HG02970 (cell line): ENCODE measurements around the gene PRKCH.

Source experiments
- ATAC-seq: cut with Tn5 transposase; IDR thresholded peaks from one replicate; pipeline ENCODE4 v1.9.1; 2021; ENCODE audit warnings: mild to moderate bottlenecking, moderate library complexity, moderate number of reproducible peaks; ENCODE audit not compliant: unreplicated experiment, low FRiP score

The PRKCH gene

DNA sequence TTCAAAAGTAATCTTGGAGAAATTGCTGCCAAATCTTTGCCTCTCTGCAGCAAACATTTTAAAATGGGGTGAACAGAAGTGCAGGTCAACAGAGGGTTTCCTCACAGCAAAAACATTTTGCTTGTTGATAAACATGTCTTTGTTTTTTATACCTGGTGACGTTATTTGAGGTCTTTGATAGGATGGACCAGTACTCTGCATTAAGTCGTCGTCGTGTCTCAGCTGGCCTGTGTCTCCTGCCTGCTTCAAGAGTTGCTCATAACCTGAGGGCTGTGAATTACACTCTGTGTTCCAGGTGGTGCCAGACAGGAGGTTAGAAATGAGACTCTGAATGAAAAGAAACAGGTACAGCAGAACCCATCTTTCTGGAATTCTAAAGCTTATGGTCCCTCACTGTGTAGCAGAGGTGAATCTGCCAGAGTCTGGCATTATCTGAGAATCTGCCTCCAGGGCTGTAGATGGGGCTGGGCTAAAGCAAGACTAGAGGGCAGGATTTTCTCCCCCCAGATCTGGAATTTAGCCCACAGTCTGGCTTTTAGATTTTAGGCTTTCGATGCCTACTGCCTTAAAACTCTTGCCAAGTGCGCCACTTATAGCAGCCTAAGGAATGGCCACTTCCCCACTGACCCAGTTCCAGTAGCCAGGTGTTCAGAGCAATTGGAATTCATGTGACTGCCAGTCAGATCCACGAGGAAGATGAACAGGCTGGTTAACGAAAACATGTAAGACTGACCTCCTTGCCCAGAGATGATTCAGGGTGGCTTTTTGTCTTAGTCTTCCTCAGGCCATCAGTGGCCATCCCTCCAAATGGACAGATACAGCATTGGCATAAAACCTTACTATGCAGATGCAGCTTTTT is 161.2 kb downstream of the PRKCH start:
- no peak for ATAC-seq

DNA sequence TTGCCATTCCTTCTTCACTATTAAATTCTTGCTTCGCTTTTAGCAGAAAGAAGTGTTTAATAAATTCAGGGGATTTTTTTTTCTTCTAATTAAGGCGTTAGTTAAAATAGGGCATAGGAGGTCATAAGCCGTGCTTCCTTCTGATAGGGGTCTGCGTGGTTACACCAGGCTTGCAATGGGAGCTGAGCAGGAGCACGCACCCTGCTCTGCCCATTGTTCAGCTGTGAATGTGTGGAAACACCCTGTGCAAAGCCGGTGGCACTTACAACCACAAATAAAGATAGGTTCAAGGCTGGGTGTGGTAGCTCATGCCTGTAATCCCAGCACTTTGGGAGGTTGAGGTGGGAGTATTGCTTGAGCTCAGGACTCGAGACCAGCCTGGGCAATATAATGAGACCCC is 162.1 kb downstream of the PRKCH start:
- no peak for ATAC-seq

DNA sequence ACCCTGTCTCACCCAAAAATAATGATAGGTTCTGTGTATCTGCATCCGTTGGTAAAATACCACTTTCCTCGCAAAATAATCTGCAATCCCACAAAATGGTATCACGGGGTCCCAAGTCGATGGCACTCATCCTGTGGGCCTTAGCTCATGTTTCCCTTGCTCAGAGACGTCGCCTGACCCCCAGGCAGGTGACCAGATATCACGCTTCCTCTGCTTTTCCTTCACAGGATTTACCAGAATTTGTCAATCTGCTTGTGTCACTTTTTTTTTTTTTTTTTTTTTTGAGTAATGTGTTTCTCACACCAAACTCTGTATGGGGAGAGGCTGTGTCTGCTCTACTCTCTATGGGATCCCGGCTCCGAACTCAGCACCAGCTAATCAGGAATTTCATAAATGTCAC is 162.7 kb downstream of the PRKCH start:
- ATAC-seq: no peak

DNA sequence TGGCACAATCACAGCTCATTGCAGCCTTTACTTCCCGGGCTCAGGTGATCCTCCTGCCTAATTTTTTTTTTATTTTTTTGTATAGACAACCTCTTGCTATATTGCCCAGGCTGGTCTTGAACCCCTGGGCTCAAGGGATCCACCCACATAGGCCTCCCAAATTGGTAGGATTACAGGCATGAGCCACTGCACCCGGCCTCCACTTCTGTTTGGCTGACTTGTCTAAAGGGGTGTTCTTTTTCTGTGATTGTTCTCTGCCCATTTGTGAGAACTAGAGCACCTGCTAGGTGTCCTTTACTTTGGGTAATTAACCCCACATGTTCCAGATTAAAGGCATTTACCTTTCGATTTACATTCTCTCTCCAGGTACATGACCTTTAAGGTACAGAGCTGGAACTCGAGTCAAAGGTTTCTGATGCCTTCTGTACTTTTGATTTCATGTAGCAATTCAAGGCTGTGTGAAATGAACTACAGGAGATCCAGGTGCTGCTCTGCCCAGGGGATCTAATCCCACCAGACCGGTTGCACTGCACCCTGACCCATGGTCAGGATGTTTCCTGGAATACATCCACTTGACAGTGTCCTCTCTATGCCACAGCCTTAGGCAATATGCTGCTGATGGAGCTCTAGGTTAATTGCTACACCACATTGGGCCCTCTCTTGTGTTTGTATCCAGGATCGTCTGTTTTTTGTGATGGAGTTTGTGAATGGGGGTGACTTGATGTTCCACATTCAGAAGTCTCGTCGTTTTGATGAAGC is 163.6 kb downstream of the PRKCH start:
- no peak for ATAC-seq

DNA sequence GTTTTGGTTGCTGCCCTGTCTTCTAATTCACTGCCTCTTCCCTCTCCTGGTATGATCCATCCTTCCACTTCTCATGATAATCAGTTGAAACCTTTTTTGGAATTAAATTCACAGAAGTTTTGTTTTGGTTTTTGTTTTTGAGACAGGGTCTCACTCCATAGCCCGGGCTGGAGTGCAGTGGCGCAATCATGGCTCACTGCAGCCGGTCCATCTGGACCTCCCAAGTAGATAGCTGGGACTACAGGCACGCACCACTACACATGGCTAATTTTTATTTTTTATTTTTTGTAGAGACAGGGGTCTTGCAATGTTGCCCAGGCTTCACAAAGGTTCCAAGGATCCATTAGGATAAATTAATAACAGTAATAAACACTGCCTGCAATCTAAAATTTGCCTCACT is 164.3 kb downstream of the PRKCH start:
- ATAC-seq: no peak

DNA sequence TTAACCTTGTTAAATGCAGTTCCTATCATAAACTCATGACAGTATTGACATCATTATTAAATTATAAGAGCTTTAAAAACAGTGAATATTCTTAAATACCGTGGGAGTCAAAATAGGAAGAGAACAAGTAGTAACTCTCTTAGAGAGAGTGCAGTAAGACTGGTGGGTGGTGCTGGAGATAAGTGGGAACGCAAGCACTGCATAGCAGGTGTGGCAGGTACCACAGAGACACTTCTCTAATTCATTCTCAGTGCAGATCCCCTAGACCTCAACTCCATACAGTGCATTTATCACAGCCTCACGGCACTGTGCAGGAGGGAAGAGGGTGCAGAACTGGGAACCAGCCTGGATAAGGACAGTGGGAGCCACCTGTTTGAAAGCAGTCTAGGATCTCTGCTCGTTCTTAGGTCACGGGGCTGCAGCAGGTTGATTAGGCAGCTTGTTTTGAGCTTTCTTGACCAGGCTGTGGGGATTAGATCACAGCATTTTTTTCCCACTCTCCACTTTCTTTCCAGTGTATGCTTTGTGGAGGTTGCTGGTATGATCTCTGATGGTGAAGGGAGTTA is 165.6 kb downstream of the PRKCH start:
- no peak for ATAC-seq

DNA sequence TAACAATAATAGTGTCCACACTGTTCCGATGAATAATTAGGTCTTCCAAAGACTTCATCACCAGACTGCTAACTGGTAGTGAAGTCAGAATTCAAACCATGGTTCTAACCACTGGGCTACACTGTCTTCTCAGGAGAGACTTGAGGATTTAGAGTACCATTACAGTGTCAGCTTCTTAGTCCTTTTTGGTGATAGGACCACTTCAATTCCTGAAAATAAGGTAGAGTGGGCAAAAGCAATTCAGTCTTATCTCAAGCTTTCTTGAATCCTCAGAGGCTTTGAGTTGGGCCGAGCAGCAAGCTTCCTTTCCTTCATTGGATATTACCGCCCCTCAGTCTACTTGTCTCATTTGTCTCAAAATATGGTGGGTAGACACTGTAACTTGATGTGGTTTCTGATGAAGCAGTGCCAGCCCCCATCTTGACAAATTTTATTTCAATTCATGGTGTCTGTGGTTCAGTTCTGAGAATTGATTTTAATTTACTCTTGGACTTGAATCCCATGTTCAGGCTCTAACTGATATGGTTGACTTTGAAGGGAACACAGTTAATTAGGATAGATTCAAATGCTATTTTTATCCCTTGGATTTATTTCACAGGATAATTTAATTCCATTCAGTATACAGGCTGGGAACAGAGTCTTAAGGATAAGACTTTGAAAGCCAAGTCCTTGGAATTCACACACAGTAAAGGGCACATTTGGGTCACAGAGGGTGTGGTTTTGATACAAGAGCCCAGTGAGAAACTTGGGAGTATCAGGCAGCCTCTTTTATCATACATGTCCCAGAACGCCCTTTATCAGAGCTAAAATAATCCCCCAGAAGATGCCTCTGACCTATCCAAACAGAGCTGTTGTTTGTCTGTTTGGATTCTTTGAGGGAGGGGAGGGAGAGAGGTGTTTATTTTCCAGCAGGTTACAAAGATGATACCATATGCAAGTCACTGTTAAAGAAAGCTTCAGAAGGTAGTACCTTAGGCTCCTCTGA is 167.3 kb downstream of the PRKCH start:
- no peak for ATAC-seq

DNA sequence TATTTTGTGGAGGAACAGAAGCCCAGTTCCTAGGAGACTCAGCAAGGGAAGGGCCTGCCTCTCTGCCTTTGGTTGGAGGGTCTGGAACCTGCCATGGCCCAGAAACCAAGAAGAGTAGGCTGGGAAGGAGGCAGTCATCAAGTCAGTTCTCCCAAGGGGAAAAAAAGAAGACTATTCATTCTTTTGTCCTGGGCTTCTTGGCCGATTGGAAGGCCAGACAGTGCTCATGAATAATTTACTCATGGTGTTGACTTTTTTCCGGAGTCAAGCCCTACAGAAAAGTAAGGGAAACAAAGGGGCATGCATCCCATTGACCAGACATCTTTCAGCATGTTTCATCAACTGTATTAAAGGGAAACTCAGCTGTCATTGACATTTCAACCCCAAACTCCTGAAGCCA is 168.1 kb downstream of the PRKCH start:
- ATAC-seq: no peak

DNA sequence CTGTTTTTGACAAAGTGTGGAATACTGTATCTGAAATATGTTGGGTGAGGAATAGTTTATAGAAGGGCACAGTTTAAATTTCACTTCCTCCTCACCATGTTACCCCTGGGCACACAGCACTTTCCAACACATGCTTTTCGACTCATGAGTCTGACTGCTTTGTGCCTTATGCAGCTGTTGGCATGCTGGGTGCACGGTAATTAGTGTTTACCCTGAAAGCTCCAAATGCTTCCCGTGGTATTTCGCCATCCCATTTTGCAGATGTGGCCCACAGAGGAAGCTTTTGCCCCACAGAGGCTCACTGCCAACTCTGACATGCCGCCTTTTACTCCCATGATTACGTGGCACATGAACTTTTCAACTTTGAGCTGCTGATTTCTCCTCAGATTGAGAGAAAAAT is 168.6 kb downstream of the PRKCH start:
- no peak for ATAC-seq

DNA sequence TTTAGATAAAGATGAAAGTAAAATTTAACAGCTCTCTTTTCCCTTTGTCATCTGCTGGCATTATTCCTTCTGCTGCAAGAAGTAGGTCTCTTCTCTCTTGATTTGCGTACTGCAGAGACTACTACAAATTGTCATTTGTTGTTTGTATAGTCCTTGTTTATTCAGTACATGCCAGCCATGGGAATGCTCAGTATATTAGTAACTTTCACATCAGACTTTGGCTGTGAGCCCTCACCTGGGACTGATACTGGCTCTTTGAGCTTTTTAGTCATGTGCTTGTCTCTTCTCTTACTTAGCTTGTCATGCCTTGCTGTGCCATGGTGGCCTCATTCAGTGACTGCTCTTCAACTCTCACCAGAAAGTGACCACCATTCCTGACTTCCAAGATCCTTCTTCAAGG is 169.8 kb downstream of the PRKCH start:
- no peak for ATAC-seq

DNA sequence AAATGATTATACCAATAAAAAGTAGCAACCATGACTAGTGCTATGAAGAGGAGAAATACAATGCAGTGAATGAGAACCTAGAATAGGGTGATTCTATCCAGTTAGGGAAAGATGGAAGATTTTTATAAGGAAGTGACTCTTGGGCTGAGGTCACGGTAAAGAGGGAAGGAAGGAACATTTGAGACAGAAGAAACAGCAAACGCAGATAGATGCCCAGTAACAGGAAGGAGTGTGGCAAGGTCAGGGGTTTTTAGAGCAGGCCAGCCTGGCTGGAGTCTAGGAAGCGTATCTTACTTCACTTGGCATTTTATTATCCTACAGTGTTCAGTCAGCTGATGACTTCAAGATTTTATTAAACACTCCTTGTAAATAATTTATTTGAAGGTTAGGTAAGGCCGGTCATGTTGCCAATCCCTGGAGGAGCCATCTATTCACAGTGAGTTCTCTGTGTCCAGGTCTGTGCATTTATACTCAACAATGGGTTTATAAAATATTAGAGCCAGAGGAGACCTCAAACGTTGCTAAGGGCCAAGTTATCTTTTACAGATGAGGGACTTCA is 170.6 kb downstream of the PRKCH start:
- ATAC-seq: no peak

DNA sequence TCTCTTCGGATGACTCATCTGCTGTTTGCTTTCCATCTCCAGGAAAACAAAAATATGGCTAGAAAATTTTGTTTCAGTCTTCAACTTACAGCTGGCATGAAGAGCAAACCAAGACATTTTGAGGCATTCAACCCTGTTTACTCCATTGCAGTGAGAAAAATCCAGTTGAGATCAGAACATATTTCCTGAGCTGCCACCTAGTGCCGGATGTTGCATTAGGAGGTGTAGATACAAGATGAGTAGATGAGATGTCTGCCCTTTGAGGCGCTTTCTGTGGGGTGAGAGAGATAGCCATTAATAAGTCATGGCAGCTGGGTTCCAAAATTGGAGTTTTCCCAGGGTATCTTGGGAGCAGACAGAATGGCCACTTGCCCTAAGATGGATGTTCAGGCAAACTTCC is 171.1 kb downstream of the PRKCH start:
- no peak for ATAC-seq

DNA sequence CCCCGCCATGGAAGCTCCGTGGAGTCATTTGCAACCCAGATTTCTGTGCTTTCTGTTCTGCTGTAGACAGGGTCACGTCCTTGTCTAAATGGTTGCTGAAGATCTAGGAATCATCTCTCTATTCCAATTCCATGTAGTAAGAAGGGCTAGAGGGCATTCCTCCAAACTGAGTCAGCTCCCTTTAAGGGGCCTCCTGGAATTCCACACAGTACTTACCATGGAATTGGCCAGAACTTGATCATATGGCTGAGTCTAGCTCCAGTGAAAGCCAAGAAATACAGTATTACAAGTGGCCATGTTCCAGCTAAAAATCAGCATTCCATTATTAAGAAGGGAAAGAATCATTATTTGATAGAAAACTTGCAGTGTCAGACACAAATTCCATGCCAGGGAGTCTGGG is 171.9 kb downstream of the PRKCH start:
- no peak for ATAC-seq

DNA sequence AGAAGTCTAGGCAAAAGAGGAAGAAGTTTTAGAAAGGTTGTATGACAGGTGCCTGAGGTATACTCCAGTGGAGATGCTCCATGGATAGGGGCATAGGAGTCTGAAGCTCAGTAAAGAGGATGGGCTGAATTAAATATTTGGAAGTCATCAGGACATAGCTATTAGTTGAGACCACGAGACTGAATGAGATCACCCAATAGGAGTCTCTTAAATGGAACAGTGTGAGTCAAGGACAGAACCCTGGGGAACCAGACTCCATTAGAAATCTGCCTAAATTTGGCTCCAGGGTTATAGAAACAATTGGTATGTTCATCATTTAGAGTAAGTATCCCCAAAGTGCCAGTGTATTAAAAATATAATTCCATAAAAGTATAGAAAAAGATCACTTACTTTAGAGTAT is 172.6 kb downstream of the PRKCH start:
- ATAC-seq: no peak

DNA sequence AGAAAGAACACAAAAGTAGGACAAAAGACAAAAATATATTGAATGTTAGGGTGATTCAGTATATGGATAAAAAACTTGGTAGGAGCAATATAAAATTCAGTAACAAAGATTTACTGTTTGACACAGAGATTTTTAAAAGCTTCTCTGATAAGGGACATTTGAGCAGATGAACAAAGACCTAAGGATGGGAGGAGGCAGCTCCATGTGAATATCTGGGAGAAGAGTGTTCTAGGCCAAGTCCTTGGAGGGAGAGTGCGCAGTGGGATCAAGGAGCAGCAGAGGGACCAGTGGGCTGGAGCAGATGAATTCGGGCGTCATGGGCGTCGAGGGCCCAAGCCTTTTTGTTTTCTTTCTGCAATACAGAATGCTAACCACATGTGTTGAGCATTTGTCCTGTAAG is 174.4 kb downstream of the PRKCH start:
- no peak for ATAC-seq

DNA sequence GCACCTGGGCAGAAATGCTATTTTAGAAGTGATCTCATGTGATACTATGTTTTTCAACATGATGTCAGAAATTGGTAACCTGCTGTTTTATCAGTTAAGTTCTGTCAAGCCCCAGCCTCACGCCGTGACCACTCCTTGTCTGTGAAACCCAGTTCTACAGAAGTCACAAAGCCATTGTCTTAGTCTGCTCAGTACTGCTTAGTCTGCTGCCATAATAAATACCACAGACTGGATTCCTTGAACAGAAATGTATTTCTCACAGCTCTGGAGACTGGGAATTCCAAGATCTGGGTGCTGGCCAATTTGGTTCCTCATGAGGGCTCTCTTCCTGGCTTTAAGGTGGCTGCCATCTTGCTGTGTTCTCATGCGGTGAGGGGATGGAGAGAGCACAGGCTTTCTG is 176.9 kb downstream of the PRKCH start:
- no peak for ATAC-seq

DNA sequence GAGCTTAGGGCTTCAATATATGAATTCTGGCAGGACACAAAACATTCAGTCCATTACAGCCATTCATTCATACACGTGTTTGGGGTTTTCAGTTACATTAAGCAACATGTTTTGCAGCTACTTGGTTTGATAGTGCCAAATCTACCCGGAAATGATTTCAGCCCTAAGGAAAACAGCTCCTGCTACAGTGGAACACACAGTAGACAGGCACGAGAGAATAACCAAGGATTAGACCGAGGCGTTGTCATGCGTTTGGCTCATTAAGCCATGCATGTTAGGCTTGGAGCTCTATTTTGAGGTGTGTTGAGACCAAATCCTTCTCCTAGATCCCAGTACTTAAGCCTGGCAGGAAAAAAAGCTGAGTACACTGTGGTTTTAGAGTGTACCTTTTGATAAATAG is 177.4 kb downstream of the PRKCH start:
- ATAC-seq: no peak

DNA sequence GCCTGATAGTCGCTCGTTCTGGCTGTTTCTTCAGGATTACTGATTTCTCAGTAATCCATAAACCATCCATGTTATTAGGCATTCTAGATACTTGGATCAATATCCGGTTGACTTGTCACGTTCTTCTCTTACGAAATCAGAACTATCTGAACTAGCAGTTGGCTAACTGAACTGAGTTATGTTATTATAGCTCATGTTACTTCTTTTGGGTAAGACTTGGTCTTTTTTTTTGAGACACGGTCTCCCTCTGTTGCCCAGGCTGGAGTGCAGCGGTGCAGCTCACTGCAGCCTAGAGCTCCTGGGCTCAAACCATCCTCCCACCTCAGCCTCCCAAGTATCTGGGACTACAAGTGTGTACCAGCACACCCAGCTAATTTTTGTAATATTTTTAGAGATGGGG is 178.6 kb downstream of the PRKCH start:
- no peak for ATAC-seq

DNA sequence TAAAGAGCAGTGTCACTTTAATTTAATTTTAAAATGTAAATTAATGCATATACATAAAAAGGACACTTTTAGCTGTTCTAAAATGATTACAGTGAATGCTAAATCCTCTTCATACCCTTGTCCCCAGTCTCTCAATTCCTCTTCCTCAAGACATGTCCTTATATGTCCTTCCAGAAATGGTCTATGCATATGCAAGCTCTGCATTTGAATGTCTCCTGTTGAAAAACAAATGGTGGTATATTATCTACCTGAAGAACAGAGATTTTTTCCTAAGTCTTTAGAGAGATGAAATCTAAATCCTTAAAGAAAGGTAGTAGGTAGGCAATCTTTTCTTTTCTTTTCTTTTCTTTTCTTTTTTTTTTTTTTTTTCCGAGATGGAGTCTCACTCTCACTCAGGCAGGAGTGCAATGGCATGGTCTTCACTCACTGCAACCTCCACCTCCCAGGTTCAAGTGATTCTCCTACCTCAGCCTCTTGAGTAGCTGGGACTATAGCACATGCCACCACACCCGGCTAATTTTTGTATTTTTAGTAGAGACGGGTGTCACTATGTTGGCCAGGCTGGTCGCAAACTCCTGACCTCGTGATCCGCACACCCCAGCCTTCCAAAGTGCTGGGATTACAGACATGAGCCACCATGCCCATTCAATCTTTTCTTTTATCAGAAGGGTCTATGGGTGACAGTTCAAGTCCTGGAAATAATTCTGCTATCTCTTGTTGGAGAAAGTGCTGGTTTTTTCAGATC is 180.5 kb downstream of the PRKCH start:
- no peak for ATAC-seq
